ENCODE data around the gene ZCCHC14.
"Not testable (repeated sequence)": the region's sequence is repeated elsewhere in the genome, so short reads cannot be mapped to it uniquely, and the experiment has no call there.

The ZCCHC14 gene

DNA sequence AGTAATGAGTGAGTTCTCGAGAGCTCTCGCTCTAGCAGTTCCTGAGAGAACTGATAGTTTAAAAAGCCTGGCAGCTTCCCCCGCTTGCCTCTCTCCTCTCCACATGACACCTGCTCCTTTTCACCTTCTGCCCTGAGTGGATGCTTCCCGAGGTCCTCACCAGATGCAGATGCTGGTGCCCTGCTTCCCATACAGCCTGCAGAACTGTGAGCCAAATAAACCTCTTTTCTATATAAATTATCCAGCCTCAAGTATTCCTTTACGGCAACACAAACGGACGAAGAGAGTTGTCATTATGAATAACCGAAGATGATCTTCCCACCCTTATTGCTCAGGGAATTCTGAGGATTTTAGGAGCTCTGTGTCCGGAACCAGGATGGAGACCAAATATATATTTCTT, 41.9 kb upstream of the ZCCHC14 start:
- Histone ChIP-seq H3K4me1 (ENCODE audit: control insufficient read depth, low read depth, low read length) (no peaks in the 10 kb centered on the region), H3K4me3 (ENCODE audit: low read length) (no peak overlapping the region), H3K9me3 (ENCODE audit: control insufficient read depth, low read depth, low read length) (no peaks in the 10 kb centered on the region), H3K27me3 (ENCODE audit: control insufficient read depth, insufficient read depth, low read length) (no peaks in the 10 kb centered on the region), H3K27ac (ENCODE audit: low read length) (no peak overlapping the region), H3K9ac (ENCODE audit: low read length) (no peak overlapping the region), H3K36me3 (ENCODE audit: control insufficient read depth, low read depth, low read length) (no peaks in the 10 kb centered on the region)

DNA sequence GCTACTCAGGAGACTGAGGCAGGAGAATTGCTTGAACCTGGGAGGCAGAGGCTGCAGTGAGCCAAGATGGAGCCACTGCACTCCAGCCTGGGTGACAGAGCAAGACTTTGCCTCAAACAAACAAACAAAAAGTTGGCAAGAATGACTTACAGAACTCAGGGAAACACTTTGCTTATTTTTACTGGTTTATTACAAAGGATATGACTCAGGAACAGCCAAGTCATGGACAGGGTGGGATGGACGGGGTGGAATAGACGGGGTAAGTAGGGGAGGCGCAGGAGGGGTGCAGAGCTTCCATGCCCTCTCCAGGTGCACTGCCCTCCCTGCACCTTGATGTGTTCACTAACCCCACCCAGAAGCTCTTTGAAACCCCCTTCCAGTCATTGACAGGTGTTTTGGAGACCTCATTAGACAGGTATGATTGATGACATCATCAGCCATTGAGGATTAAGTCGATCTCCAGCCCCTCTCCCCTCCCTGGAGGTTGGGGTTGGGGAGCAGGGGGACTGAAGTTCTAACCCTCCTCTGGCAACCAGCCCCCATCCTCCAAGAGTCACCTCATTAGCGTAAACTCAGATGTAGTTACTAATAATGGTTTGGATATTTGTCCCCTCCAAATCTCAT, 41.3 kb upstream of the ZCCHC14 start:
- Histone ChIP-seq H3K27me3 (ENCODE audit: control insufficient read depth, insufficient read depth, low read length) (no peaks in the 10 kb centered on the region), H3K36me3 (ENCODE audit: control insufficient read depth, low read depth, low read length) (no peaks in the 10 kb centered on the region), H3K9ac (ENCODE audit: low read length) (no peak overlapping the region), H3K4me1 (ENCODE audit: control insufficient read depth, low read depth, low read length) (no peaks in the 10 kb centered on the region), H3K4me3 (ENCODE audit: low read length) (no peak overlapping the region), H3K27ac (ENCODE audit: low read length) (no peak overlapping the region), H3K9me3 (ENCODE audit: control insufficient read depth, low read depth, low read length) (no peaks in the 10 kb centered on the region)

DNA sequence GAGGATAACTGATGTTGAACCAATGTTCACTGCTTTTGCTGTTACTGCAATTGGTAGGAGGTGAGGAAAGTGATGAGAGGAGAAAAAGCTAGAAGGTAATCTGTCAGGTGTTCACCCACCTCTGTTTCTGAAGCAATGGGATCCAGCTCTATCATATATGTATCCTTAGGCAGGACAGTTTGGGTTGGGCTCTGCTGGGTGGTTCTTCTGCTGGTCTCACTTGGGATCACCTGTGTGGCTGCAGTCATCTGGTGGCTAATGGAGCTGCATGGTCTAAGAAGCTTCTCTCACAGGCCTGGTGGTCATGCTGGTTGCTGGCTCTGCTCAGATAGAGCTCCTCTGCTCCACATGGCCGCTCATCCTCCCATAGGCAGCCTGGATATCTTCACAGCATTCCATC, 40.2 kb upstream of the ZCCHC14 start:
- Histone ChIP-seq H3K27ac (ENCODE audit: low read length) (no peak overlapping the region), H3K27me3 (ENCODE audit: control insufficient read depth, insufficient read depth, low read length) (no peaks in the 10 kb centered on the region), H3K4me3 (ENCODE audit: low read length) (no peak overlapping the region), H3K4me1 (ENCODE audit: control insufficient read depth, low read depth, low read length) (no peaks in the 10 kb centered on the region), H3K9me3 (ENCODE audit: control insufficient read depth, low read depth, low read length) (no peaks in the 10 kb centered on the region), H3K9ac (ENCODE audit: low read length) (no peak overlapping the region), H3K36me3 (ENCODE audit: control insufficient read depth, low read depth, low read length) (no peaks in the 10 kb centered on the region)

DNA sequence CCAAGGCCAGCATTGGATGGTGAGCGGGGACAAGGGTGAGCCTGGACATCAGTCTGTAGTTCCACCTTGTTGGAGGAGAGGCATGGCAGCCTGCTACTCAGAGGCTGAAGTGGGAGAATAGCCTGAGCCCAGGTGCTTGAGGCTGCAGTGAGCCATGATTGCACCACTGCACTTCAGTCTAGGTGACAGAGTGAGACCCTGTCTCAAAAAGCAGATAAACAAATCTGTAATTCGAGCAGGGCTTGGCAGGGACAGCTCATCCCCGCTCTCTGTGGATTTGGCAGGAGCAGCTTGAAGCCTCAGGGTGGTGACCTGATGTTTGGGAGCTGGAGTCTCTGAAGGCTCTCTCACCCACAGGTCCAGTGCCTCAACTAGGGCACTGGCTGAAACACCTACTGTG, 38.6 kb upstream of the ZCCHC14 start:
- no peaks in the 10 kb centered on the region for H3K4me1 ChIP-seq (ENCODE audit: control insufficient read depth, low read depth, low read length)

DNA sequence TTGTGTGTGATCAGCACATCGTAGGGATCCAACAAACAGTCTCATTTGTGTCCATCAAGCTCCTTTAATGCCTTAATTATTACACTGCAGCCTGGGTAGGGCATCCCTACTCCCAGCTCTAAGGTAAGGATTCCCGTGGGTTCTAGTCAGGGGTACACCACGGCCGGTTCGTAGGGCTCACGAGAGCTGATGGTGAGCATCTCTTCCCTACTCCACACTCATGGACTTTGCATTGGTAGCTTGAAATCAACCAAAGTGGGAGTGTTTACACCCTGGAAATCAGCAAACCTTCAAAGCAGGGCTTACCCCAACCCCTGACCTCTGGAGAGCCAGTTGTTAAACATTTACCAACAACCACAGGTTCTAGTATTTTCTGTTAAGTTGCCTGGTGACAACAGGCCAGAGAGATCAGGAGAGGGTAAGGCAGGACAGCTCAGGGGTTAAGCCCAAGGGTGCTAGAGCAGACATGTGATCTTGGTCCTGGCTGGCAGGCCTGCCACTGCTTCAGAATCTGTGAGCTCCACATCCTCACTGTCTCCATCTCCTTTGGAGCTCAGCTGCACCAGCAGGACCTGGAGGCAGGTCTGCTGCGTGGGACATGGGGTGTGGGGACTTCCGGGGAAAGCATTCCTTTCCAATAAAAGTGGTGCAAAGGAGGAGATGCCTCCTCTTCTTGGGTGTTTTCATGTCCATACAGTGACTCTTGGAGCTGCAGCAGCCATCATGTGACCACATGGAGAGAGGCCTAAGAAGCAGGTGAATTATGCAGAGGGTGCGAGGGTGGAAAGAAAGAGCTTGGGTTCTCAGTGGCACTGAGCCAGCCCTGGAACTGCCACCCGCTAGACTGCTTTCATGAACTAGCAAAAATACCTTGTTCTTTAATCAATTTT, 36.1 kb upstream of the ZCCHC14 start:
- H3K4me3 ChIP-seq (ENCODE audit: low read length), result no peak overlapping the region
- no peaks in the 10 kb centered on the region for H3K4me1 ChIP-seq (ENCODE audit: control insufficient read depth, low read depth, low read length)
- no peak overlapping the region for H3K9ac ChIP-seq (ENCODE audit: low read length)
- H3K9me3 ChIP-seq (ENCODE audit: control insufficient read depth, low read depth, low read length), result no peaks in the 10 kb centered on the region
- no peaks in the 10 kb centered on the region for H3K27me3 ChIP-seq (ENCODE audit: control insufficient read depth, insufficient read depth, low read length)
- no peaks in the 10 kb centered on the region for H3K36me3 ChIP-seq (ENCODE audit: control insufficient read depth, low read depth, low read length)
- no peak overlapping the region for H3K27ac ChIP-seq (ENCODE audit: low read length)

More for the DNA sequence above, 38.6 kb upstream of the ZCCHC14 start:
- no peaks in the 10 kb centered on the region for H3K9me3 ChIP-seq (ENCODE audit: control insufficient read depth, low read depth, low read length)
- no peak overlapping the region for H3K4me3 ChIP-seq (ENCODE audit: low read length)
- H3K9ac ChIP-seq (ENCODE audit: low read length), result no peak overlapping the region
- no peak overlapping the region for H3K27ac ChIP-seq (ENCODE audit: low read length)
- no peaks in the 10 kb centered on the region for H3K36me3 ChIP-seq (ENCODE audit: control insufficient read depth, low read depth, low read length)
- H3K27me3 ChIP-seq (ENCODE audit: control insufficient read depth, insufficient read depth, low read length), result no peaks in the 10 kb centered on the region

DNA sequence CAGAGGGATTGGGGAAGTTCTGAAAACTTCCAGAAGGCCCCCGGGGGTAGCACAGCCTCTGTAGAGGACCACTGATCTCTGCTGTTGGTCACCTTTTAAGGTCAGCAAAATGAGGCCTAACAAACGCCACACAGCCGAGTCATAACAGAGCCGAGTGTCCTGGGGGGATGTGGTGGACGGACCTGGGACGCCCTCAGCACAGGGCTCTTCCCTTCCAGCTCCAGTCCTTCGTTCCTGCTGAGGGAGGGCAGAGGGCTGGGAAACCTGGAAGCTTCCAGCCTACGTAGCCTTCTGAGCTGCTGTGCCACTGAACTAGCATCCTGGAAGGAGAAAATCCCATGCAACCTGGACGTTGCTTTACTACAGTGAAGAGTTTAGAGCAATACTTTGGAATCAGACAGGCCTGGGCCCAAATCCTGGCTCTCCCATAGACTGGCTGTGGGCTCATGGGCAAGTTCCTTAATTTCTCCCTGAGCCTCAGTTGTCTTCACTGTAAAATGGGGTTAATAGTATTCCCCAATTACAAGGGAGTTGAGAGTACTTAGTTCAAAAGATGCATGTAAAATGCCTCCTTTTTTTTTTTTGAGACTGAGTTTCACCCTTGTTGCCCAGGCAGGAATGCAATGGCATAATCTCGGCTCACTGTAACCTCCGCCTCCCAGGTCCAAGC, 34.4 kb upstream of the ZCCHC14 start:
- no peak overlapping the region for H3K4me3 ChIP-seq (ENCODE audit: low read length)
- no peaks in the 10 kb centered on the region for H3K27me3 ChIP-seq (ENCODE audit: control insufficient read depth, insufficient read depth, low read length)
- no peaks in the 10 kb centered on the region for H3K36me3 ChIP-seq (ENCODE audit: control insufficient read depth, low read depth, low read length)
- H3K4me1 ChIP-seq (ENCODE audit: control insufficient read depth, low read depth, low read length), result no peaks in the 10 kb centered on the region
- no peak overlapping the region for H3K9ac ChIP-seq (ENCODE audit: low read length)
- no peaks in the 10 kb centered on the region for H3K9me3 ChIP-seq (ENCODE audit: control insufficient read depth, low read depth, low read length)
- no peak overlapping the region for H3K27ac ChIP-seq (ENCODE audit: low read length)

DNA sequence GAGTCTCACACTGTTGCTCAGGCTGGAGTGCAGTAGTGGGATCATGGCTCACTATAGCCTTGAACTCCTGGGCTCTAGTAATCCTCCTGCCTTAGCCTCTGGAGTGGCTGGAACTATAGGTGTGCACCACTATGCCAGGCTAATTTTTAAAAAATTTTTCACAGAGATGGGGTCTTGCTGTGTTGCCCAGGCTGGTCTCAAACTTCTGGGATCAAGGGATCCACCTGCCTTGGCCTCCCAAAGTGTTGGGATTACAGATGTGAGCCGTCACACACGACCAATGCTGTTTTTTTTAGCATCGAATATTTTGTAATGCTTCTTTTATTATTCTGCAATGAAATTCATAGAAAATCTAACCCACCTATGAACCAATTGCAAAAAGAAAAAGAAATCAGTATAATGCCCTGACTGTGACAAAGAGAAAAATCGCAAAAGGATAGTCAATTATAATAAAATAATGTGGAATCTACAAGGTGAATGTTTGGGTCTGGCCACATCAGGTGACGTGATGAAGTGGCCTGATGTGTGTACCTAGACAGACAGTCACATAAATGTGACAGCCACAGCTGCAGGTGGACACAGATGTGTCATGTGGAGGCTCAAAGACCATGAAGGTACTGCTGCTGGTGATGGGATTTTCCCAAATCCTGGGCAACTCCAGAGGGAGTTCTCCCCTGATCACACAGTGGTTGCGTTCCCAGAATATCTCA, 33.6 kb upstream of the ZCCHC14 start:
- Histone ChIP-seq H3K27me3 (ENCODE audit: control insufficient read depth, insufficient read depth, low read length) (no peaks in the 10 kb centered on the region), H3K9me3 (ENCODE audit: control insufficient read depth, low read depth, low read length) (no peaks in the 10 kb centered on the region), H3K27ac (ENCODE audit: low read length) (no peak overlapping the region), H3K36me3 (ENCODE audit: control insufficient read depth, low read depth, low read length) (no peaks in the 10 kb centered on the region), H3K4me1 (ENCODE audit: control insufficient read depth, low read depth, low read length) (no peaks in the 10 kb centered on the region), H3K4me3 (ENCODE audit: low read length) (no peak overlapping the region), H3K9ac (ENCODE audit: low read length) (no peak overlapping the region)

DNA sequence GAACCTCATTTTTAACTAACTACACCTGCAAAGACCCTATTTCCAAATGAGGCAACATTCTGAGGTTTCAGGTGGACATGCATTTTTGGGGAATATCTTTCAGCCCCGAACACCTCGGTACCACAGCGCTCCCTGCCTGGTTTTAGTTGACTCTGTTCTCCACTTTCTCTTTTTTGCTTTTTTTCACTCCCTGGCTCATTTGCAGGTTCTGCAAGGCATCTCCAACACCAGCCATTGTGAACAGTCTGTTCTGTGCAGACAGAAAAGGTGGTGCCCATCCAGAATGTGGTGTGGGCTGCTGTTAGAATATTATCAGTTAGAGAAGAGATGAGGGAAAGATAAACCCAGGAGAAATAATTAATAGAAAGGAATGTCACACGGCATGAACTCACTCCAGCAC, 32.5 kb upstream of the ZCCHC14 start:
- Histone ChIP-seq H3K4me1 (ENCODE audit: control insufficient read depth, low read depth, low read length) (no peaks in the 10 kb centered on the region), H3K36me3 (ENCODE audit: control insufficient read depth, low read depth, low read length) (no peaks in the 10 kb centered on the region), H3K4me3 (ENCODE audit: low read length) (no peak overlapping the region), H3K9ac (ENCODE audit: low read length) (no peak overlapping the region), H3K9me3 (ENCODE audit: control insufficient read depth, low read depth, low read length) (no peaks in the 10 kb centered on the region), H3K27me3 (ENCODE audit: control insufficient read depth, insufficient read depth, low read length) (no peaks in the 10 kb centered on the region), H3K27ac (ENCODE audit: low read length) (no peak overlapping the region)

DNA sequence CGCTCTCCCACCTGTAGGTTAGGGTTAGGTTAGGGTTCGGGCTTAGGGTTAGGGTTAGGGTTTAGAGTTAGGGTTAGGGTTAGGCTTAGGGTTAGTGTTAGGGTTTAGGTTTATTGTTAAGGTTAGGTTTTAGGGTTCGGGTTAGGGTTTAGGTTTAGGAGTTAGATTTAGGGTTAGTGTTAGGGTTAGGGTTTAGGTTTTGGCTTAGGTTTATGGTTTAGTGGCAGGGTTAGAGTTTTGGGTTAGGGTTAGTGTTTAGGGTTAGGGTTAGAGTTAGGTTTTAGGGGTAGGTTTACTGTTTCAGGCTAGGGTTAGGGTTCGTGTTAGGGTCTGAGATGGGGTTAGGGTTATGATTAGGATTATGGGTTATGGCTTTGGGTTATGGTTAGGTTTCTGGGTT, 31.6 kb upstream of the ZCCHC14 start:
- H3K9me3 ChIP-seq (ENCODE audit: control insufficient read depth, low read depth, low read length), result no peaks in the 10 kb centered on the region
- H3K36me3 ChIP-seq (ENCODE audit: control insufficient read depth, low read depth, low read length), result no peaks in the 10 kb centered on the region
- H3K9ac ChIP-seq (ENCODE audit: low read length), result no peak overlapping the region
- no peak overlapping the region for H3K4me3 ChIP-seq (ENCODE audit: low read length)
- H3K27me3 ChIP-seq (ENCODE audit: control insufficient read depth, insufficient read depth, low read length), result no peaks in the 10 kb centered on the region
- no peak overlapping the region for H3K27ac ChIP-seq (ENCODE audit: low read length)
- H3K4me1 ChIP-seq (ENCODE audit: control insufficient read depth, low read depth, low read length), result no peaks in the 10 kb centered on the region

DNA sequence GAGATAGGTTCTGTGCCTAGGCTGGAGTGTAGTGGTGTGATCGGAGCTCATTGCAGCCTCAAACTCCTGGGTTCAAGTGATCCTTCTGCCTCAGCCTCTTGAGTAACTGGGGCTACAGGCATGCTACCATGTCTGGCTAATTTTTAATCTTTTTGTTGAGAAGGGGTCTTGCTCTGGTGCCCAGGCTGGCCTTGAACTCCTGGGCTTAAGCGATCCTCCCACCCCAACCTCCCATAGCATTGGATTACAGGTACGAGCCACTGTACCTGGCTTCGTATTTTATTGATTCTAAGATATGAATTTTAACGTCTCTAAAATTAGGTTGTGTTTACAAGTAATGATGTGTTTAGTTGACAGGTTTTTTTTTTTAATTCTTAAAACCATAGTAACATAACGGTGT, 30.8 kb upstream of the ZCCHC14 start:
- H3K9me3 ChIP-seq (ENCODE audit: control insufficient read depth, low read depth, low read length); H3K27ac ChIP-seq (ENCODE audit: low read length); H3K4me3 ChIP-seq (ENCODE audit: low read length): not testable (repeated sequence)

DNA sequence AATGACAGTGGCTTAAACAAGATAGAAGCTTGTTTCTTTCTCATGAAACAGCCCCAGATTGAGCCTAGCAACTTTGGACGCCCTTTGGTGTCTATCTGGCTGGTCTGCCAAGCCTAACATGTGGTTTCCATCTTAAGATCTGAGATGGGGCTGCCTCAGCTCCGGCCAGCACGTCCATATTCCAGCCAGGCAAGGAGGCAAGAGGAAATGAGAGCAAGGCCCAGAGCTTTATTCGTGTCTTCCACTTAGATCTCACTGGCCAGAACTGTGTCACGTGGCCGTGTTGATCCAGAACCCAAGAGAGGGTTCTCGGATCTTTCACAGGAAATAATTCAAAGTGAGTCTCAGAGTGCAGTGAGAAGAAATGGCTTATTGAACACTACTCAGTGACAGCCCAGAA, 28.9 kb upstream of the ZCCHC14 start:
- not testable (repeated sequence) for H3K27me3 ChIP-seq (ENCODE audit: control insufficient read depth, insufficient read depth, low read length); H3K4me3 ChIP-seq (ENCODE audit: low read length); H3K4me1 ChIP-seq (ENCODE audit: control insufficient read depth, low read depth, low read length); H3K9me3 ChIP-seq (ENCODE audit: control insufficient read depth, low read depth, low read length); H3K27ac ChIP-seq (ENCODE audit: low read length); H3K9ac ChIP-seq (ENCODE audit: low read length); H3K36me3 ChIP-seq (ENCODE audit: control insufficient read depth, low read depth, low read length)

More for the DNA sequence above, 30.8 kb upstream of the ZCCHC14 start:
- H3K27me3 ChIP-seq (ENCODE audit: control insufficient read depth, insufficient read depth, low read length); H3K4me1 ChIP-seq (ENCODE audit: control insufficient read depth, low read depth, low read length); H3K36me3 ChIP-seq (ENCODE audit: control insufficient read depth, low read depth, low read length); H3K9ac ChIP-seq (ENCODE audit: low read length): not testable (repeated sequence)
